ENCODE measurements around the gene PGGHG. TPM values are rescaled to one million over a fixed set of nuclear protein-coding genes. Genes with fewer than 3 reads are reported as not detected.
A peak's percentile ranks its signal among the peaks of the same experiment; 100 is the strongest.

The PGGHG gene
- total RNA-seq, 1 donor from 2014 or later = 163 TPM

- DNase-seq = no peak
- Histone ChIP-seq H3K9me3 (no peaks in the 10 kb centered on the region), H3K27me3 (ENCODE audit: low read depth) (no peaks in the 10 kb centered on the region), H3K4me3 (no peak overlapping the region), H3K4me1 (no peaks in the 10 kb centered on the region), H3K36me3 (peaks cover 46% of the 10 kb centered on the region), H3K27ac (no peak overlapping the region)
- no peak for TF ChIP-seq CTCF (IDR thresholded peaks at IDR 0.05)
- no peak for ATAC-seq
- intact Hi-C loops (cut with DNase I) = no loop called here
Observed at GRCh38 chr11:253886-254270, 35.0 kb upstream of the PGGHG start.

DNA sequence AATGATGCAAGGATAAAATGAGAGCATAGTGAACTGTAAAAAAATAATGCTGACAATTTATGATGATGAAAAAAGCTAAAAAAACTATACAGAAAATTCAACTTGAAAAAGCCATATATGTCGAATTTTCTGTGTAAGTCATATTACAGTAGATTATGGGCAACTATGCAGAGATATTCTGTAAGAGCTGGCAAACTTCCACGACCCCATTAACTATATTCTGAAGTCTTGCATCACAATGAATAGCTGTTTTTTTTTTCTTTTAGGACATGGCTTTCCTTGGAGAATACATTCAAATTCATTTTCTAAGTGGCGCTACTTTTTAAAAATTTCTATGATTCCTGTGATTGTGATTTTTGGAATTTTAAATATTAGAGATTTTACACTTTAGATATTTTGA, 33.8 kb upstream of the PGGHG start:
- DNase-seq = no peak
- Histone ChIP-seq H3K4me3 (no peak overlapping the region), H3K36me3 (peaks cover 36% of the 10 kb centered on the region), H3K4me1 (no peaks in the 10 kb centered on the region), H3K27ac (no peak overlapping the region), H3K27me3 (ENCODE audit: low read depth) (no peaks in the 10 kb centered on the region), H3K9me3 (no peaks in the 10 kb centered on the region)
- ATAC-seq = no peak
- intact Hi-C loops (cut with DNase I) = no loop called here
- TF ChIP-seq CTCF (IDR thresholded peaks at IDR 0.05) = no peak

DNA sequence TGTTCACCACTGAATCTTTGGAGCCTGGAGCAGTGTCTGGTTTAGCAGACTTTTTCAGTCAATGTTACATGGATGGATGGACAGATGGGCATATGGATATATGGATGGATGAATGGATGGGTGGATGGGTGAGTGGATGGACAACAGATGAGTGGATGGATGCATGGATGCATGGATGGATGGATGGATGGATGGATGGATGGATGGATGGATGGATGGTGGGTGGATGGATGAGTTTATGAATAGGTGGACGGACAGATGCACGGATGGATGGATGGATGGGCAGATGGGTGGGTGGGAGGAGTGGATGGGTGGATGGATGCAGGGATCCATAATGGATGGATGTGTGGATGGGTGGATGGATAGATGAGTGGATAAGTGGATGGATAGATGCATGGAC, 33.1 kb upstream of the PGGHG start:
- Histone ChIP-seq H3K4me3 (no peak overlapping the region), H3K4me1 (no peaks in the 10 kb centered on the region), H3K27me3 (ENCODE audit: low read depth) (no peaks in the 10 kb centered on the region), H3K9me3 (no peaks in the 10 kb centered on the region), H3K27ac (no peak overlapping the region), H3K36me3 (peaks cover 29% of the 10 kb centered on the region)
- ATAC-seq = no peak
- intact Hi-C loops (cut with DNase I) = no loop called here
- no peak for TF ChIP-seq CTCF (IDR thresholded peaks at IDR 0.05)
- no peak for DNase-seq

- no peaks in the 10 kb centered on the region for H3K4me1 ChIP-seq
- no peak for DNase-seq
Observed at GRCh38 chr11:256952-257737, 31.8 kb upstream of the PGGHG start.

GRCh38 chr11:257766-258493, 31.0 kb upstream of the PGGHG start:
- no peak for DNase-seq
- peaks cover 8% of the 10 kb centered on the region for H3K36me3 ChIP-seq
- H3K9me3 ChIP-seq = no peaks in the 10 kb centered on the region
- peak in 1 of 2 donors; percentile 6 for ATAC-seq
- no peak for TF ChIP-seq CTCF (IDR thresholded peaks at IDR 0.05)
- no peak overlapping the region for H3K4me3 ChIP-seq
- no peaks in the 10 kb centered on the region for H3K27me3 ChIP-seq (ENCODE audit: low read depth)
- intact Hi-C loops (cut with DNase I) = no loop called here
- no peak overlapping the region for H3K27ac ChIP-seq
- no peaks in the 10 kb centered on the region for H3K4me1 ChIP-seq

More at GRCh38 chr11:256952-257737, 31.8 kb upstream of the PGGHG start:
- H3K4me3 ChIP-seq = no peak overlapping the region
- no peaks in the 10 kb centered on the region for H3K9me3 ChIP-seq
- TF ChIP-seq CTCF (IDR thresholded peaks at IDR 0.05) = no peak
- no peaks in the 10 kb centered on the region for H3K27me3 ChIP-seq (ENCODE audit: low read depth)
- no peak overlapping the region for H3K27ac ChIP-seq
- peaks cover 16% of the 10 kb centered on the region for H3K36me3 ChIP-seq
- intact Hi-C loops (cut with DNase I) = no loop called here
- ATAC-seq = no peak

All from lower lobe of right lung (tissue), 2 donors.